WI38 (cell line): ENCODE data around the gene C13orf42.
A peak's percentile ranks its signal among the peaks of the same experiment; 100 is the strongest.

Experiments used
- H3K4me3 ChIP-seq: 2 replicates; pipeline ENCODE4 v1.5.1; 2011; ENCODE audit warnings: low read depth, mild to moderate bottlenecking, control low read depth, low read length
- CTCF ChIP-seq: IDR thresholded peaks from 2 replicates; pipeline ENCODE4 v1.5.1; 2012; ENCODE audit warnings: low read depth, mild to moderate bottlenecking, control low read depth, low read length

Gene C13orf42

DNA sequence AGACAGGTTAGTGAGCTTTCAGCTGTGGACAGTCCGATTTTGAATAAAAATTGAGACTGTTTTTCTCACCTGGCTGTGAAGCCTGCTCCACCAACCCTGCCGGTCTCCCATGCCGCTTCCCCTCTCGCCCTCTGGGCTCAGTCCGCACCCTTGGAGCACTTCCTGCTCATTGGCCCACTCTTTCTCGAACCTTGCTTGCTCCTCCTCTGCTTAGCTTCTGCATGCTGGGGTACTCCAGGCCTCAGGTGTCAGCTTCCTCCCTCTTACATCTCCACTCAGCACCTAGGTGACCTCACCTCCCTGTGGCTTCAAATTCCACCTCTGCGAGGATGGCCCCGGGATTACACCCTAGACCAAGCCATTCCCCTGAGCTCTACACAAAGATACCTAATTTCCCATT, 39.6 kb downstream of the C13orf42 start:
- no peak for TF ChIP-seq CTCF
- H3K4me3 ChIP-seq = no peak overlapping the region

DNA sequence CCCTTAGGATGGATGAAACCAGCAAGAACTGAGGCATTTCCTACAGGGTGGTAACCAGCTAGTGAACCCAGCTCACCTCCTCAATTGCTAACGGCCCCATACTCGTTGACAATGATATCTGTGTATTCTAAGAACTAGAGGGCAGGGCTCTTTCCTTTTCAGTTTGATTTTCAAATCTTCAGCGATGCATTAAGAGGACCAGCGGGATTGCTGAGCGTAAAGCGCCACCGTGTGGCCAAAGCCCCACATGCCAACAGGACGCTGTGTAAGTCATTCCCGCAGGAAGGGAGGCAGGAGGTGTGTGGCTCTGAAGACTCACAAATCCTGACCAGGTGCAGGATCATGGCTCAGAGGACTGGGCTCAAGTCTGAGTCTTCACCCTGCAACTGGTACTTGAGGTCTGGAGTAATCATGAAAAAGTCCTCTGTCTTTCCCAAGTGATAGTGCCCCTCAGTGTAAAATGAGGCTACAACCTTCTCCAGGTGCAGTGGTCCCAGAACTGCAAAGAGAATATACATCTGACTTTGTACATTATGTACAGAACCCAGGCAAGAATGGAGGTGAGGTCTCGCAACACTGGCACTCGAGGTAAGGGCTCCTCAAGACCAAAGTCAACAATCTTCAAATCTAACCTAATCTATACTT, 40.9 kb downstream of the C13orf42 start:
- H3K4me3 ChIP-seq = no peak overlapping the region
- peak; percentile 92 for TF ChIP-seq CTCF

GRCh38 chr13:51068501-51068900, 42.6 kb downstream of the C13orf42 start:
- no peak for TF ChIP-seq CTCF
- no peak overlapping the region for H3K4me3 ChIP-seq

DNA sequence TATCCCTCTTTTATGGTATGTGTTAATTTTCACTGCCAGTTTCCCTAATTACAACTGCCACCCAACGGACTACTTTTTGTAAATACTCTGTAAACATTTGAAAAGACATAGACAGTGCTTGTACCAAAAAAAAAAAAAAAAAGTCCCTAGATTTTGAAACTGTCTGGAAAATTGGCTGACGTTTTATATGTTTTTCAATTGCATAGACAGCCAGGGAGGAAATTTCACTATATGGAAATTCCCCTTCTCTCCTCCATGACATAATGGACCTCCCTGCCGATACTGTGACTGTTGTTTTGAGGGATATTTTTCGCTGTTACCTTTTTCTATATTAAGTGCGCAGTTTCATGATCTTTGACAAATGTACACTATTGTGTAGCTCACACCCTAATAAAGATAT, 43.4 kb downstream of the C13orf42 start:
- no peak for TF ChIP-seq CTCF
- H3K4me3 ChIP-seq = no peak overlapping the region

GRCh38 chr13:51067210-51067701, 43.8 kb downstream of the C13orf42 start:
- no peak overlapping the region for H3K4me3 ChIP-seq
- TF ChIP-seq CTCF = no peak

GRCh38 chr13:51066091-51066831, 44.8 kb downstream of the C13orf42 start:
- no peak for TF ChIP-seq CTCF
- no peak overlapping the region for H3K4me3 ChIP-seq
